22Rv1 (cell line): ENCODE results near the gene EID3.

Source experiments
- CTCF ChIP-seq: fragments of 450-650 bp; IDR thresholded peaks from 2 replicates; pipeline ENCODE4 v1.5.1; 2017; ENCODE audit warnings: mild to moderate bottlenecking
- ZFX ChIP-seq: fragments of 450-650 bp; IDR thresholded peaks from 2 replicates; pipeline ENCODE4 v1.6.1; 2017; ENCODE audit warnings: antibody characterized with exemption, borderline replicate concordance

- TF ChIP-seq CTCF (no peak), ZFX (no peak)
These were observed 30.2 kb downstream of the EID3 start for GRCh38 chr12:104333692-104334255.
